ENCODE data around the gene VAV3. TPM values are rescaled to one million over a fixed set of nuclear protein-coding genes. Genes with fewer than 3 reads are reported as not detected.
A peak's percentile ranks its signal among the peaks of the same experiment; 100 is the strongest.
"Not testable (repeated sequence)": the region's sequence is repeated elsewhere in the genome, so short reads cannot be mapped to it uniquely, and the experiment has no call there.

The VAV3 gene
- total and polyA plus RNA-seq, 2 experiments from 2014 or later, result under 0.01 to 0.24 TPM

DNA sequence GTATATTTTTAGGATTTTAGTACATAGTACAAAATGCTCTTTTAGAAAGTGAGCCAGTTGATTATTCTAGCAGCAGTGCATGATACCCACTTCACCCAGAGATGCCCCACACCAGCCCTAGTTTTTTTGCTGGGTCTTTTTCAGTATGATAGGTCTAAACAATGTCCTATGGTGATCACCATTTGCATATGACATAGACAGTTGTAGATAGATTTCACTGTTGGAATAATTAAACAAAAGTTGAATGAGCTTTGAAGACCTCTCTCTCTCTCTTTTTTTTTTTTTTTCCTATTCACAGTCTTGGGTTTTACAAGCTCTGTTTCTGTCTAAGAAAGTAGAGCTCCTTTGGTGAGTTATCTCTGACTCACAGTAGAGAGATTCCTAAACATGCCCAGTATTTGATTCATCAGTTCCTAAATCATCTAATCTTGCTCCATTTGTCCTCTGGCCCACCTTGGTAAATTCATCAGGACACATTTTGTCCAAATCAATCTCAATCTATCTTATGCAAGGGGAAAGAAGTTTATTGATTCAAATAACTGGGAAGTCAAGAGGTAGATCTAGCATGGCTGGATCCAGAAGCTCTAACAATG lies 44.7 kb upstream of the VAV3 start:
- no peak for TF ChIP-seq EZH2phosphoT487 (IDR thresholded peaks at IDR 0.05; ENCODE audit: insufficient read depth, low read depth)
- TF ChIP-seq EZH2 (IDR thresholded peaks at IDR 0.05; ENCODE audit: insufficient read depth, poor library complexity, severe bottlenecking), result no peak
- no peaks in the 10 kb centered on the region for H4K20me1 ChIP-seq (ENCODE audit: insufficient read depth)

GRCh38 chr1:108007531-108007930 lies 42.6 kb upstream of the VAV3 start:
- 90 to 92% methylated on average over 2 of the region's 2 CpGs for WGBS, 2 experiments (ENCODE audit: low coverage in 1 of 2, low lambda C conversion rate in 2 of 2, missing lambda C conversion rate in 2 of 2)
- DNase-seq, result no peak
- in situ Hi-C loops (cut with MboI), result no loop called here
- H3K79me2 ChIP-seq (ENCODE audit: insufficient read depth), result no peaks in the 10 kb centered on the region
- no peak overlapping the region for H2AFZ ChIP-seq
- no peaks in the 10 kb centered on the region for H4K20me1 ChIP-seq (ENCODE audit: insufficient read depth)
- H3K27ac ChIP-seq, result no peak overlapping the region
- peaks cover 22% of the 10 kb centered on the region for H3K27me3 ChIP-seq (replicated peaks; ENCODE audit: insufficient read depth)
- no peak overlapping the region for H3K9ac ChIP-seq
- no peak for TF ChIP-seq EZH2phosphoT487 (IDR thresholded peaks at IDR 0.05; ENCODE audit: insufficient read depth, low read depth)
- no peak for TF ChIP-seq EZH2 (IDR thresholded peaks at IDR 0.05; ENCODE audit: insufficient read depth, poor library complexity, severe bottlenecking)
- no peak overlapping the region for H3K4me3 ChIP-seq
- H3K9me3 ChIP-seq (ENCODE audit: low read depth), result no peaks in the 10 kb centered on the region
- no peaks in the 10 kb centered on the region for H3K36me3 ChIP-seq (ENCODE audit: low read depth)
- H3K9me2 ChIP-seq (ENCODE audit: insufficient read depth), result no peaks in the 10 kb centered on the region
- H3K4me1 ChIP-seq (ENCODE audit: insufficient read depth), result peaks cover 15% of the 10 kb centered on the region
- H3K4me2 ChIP-seq (ENCODE audit: unreplicated experiment), result no peak overlapping the region
- H3F3A ChIP-seq (ENCODE audit: insufficient read depth), result peaks cover 16% of the 10 kb centered on the region; the same call in 1 of the 2 replicates

More for the DNA sequence above, 44.7 kb upstream of the VAV3 start:
- Histone ChIP-seq H2AFZ (no peak overlapping the region), H3F3A (ENCODE audit: insufficient read depth) (peaks cover 16% of the 10 kb centered on the region; the same call in 1 of the 2 replicates), H3K9ac (no peak overlapping the region), H3K4me2 (ENCODE audit: unreplicated experiment) (no peak overlapping the region), H3K4me3 (no peak overlapping the region), H3K27ac (no peak overlapping the region), H3K9me2 (ENCODE audit: insufficient read depth) (no peaks in the 10 kb centered on the region), H3K27me3 (replicated peaks; ENCODE audit: insufficient read depth) (peaks cover 34% of the 10 kb centered on the region), H3K4me1 (ENCODE audit: insufficient read depth) (peaks cover 15% of the 10 kb centered on the region), H3K36me3 (ENCODE audit: low read depth) (no peaks in the 10 kb centered on the region), H3K9me3 (ENCODE audit: low read depth) (no peaks in the 10 kb centered on the region), H3K79me2 (ENCODE audit: insufficient read depth) (no peaks in the 10 kb centered on the region)
- peak; percentile 78 for DNase-seq
- in situ Hi-C loops (cut with MboI), result no loop called here

DNA sequence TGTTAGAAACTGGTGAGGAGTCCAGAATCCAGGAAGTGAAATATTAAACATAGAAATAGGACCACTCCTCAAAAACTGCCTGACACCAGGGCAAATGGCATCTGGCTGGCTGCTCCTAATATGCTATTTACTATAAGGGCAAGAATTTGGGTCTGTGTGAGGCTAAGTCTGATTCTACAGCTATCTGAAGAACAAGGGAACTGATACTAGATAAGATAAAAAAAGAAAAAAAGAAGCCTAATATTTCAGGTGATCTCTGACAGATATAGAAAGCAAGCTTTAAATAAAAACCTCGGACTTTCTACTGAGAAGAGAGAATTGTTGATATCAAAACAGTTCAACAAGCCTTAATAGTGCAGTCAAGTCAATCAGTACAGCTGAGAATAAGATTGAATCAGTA lies 42.1 kb upstream of the VAV3 start:
- no peak overlapping the region for H3K4me2 ChIP-seq (ENCODE audit: unreplicated experiment)
- no peaks in the 10 kb centered on the region for H3K79me2 ChIP-seq (ENCODE audit: insufficient read depth)
- TF ChIP-seq EZH2phosphoT487 (IDR thresholded peaks at IDR 0.05; ENCODE audit: insufficient read depth, low read depth), result no peak
- TF ChIP-seq EZH2 (IDR thresholded peaks at IDR 0.05; ENCODE audit: insufficient read depth, poor library complexity, severe bottlenecking), result no peak
- H3F3A ChIP-seq (ENCODE audit: insufficient read depth), result peaks cover 16% of the 10 kb centered on the region; the same call in 1 of the 2 replicates
- no peak overlapping the region for H3K27ac ChIP-seq
- H2AFZ ChIP-seq, result no peak overlapping the region
- no peaks in the 10 kb centered on the region for H3K36me3 ChIP-seq (ENCODE audit: low read depth)
- H4K20me1 ChIP-seq (ENCODE audit: insufficient read depth), result no peaks in the 10 kb centered on the region
- WGBS, 2 experiments (ENCODE audit: low coverage in 1 of 2, low lambda C conversion rate in 2 of 2, missing lambda C conversion rate in 2 of 2), result 88 to 89% methylated on average over 1 of the region's 1 CpG
- H3K4me1 ChIP-seq (ENCODE audit: insufficient read depth), result peaks cover 15% of the 10 kb centered on the region
- no peaks in the 10 kb centered on the region for H3K9me3 ChIP-seq (ENCODE audit: low read depth)
- H3K9me2 ChIP-seq (ENCODE audit: insufficient read depth), result no peaks in the 10 kb centered on the region
- H3K27me3 ChIP-seq (replicated peaks; ENCODE audit: insufficient read depth), result peaks cover 17% of the 10 kb centered on the region
- in situ Hi-C loops (cut with MboI), result no loop called here
- no peak for DNase-seq
- no peak overlapping the region for H3K4me3 ChIP-seq
- no peak overlapping the region for H3K9ac ChIP-seq

- H3K36me3 ChIP-seq (ENCODE audit: low read depth); H3K79me2 ChIP-seq (ENCODE audit: insufficient read depth); in situ Hi-C loops (cut with MboI); H3K27ac ChIP-seq; H3K4me2 ChIP-seq (ENCODE audit: unreplicated experiment); DNase-seq; H3K9me3 ChIP-seq (ENCODE audit: low read depth); H3K4me1 ChIP-seq (ENCODE audit: insufficient read depth); H2AFZ ChIP-seq; H3F3A ChIP-seq (ENCODE audit: insufficient read depth); H3K27me3 ChIP-seq (replicated peaks; ENCODE audit: insufficient read depth); H4K20me1 ChIP-seq (ENCODE audit: insufficient read depth); H3K9me2 ChIP-seq (ENCODE audit: insufficient read depth); H3K9ac ChIP-seq; H3K4me3 ChIP-seq: not testable (repeated sequence)
- WGBS, 2 experiments (ENCODE audit: low coverage in 1 of 2, low lambda C conversion rate in 2 of 2, missing lambda C conversion rate in 2 of 2), result 81 to 85% methylated on average over 3 of the region's 3 CpGs
Observed at GRCh38 chr1:108004919-108005318, 39.9 kb upstream of the VAV3 start.

- H3K4me1 ChIP-seq (ENCODE audit: insufficient read depth), result 0 out of 2 replicates have a peak, but pooled peaks cover 6% of the 10 kb centered on the region
- peak; percentile 42 for DNase-seq
- H3K4me2 ChIP-seq (ENCODE audit: unreplicated experiment), result no peak overlapping the region
- H3K9me2 ChIP-seq (ENCODE audit: insufficient read depth), result no peaks in the 10 kb centered on the region
- no peak overlapping the region for H2AFZ ChIP-seq
- no peaks in the 10 kb centered on the region for H4K20me1 ChIP-seq (ENCODE audit: insufficient read depth)
- no peaks in the 10 kb centered on the region for H3K9me3 ChIP-seq (ENCODE audit: low read depth)
- H3K9ac ChIP-seq, result no peak overlapping the region
- in situ Hi-C loops (cut with MboI), result no loop called here
- no peaks in the 10 kb centered on the region for H3K27me3 ChIP-seq (replicated peaks; ENCODE audit: insufficient read depth)
- TF ChIP-seq EZH2phosphoT487 (IDR thresholded peaks at IDR 0.05; ENCODE audit: insufficient read depth, low read depth) (no peak), EZH2 (IDR thresholded peaks at IDR 0.05; ENCODE audit: insufficient read depth, poor library complexity, severe bottlenecking) (no peak)
- H3K27ac ChIP-seq, result no peak overlapping the region
- 27 to 53% methylated on average over 2 of the region's 2 CpGs for WGBS, 2 experiments (ENCODE audit: low coverage in 1 of 2, low lambda C conversion rate in 2 of 2, missing lambda C conversion rate in 2 of 2)
- H3K4me3 ChIP-seq, result no peak overlapping the region
- no peaks in the 10 kb centered on the region for H3K79me2 ChIP-seq (ENCODE audit: insufficient read depth)
- H3K36me3 ChIP-seq (ENCODE audit: low read depth), result no peaks in the 10 kb centered on the region
- no peaks in the 10 kb centered on the region for H3F3A ChIP-seq (ENCODE audit: insufficient read depth)
Observed at GRCh38 chr1:108000620-108001111, 35.7 kb upstream of the VAV3 start.
